OCI-LY1 (cell line): ENCODE measurements around the gene MMP11.

Experiments used
- H2AFZ ChIP-seq: fragments of 200-600 bp; sonication (generic), shearing (Covaris generic); 2 replicates; pipeline ENCODE4 v1.6.0; 2014; ENCODE audit warnings: antibody characterized with exemption, mild to moderate bottlenecking, low read length
- H3F3A ChIP-seq: fragments of 200-600 bp; sonication (generic), shearing (Covaris generic); 2 replicates; pipeline ENCODE4 v1.6.0; 2014; ENCODE audit warnings: mild to moderate bottlenecking, antibody characterized with exemption, low read length, moderate library complexity; ENCODE audit not compliant: insufficient read depth
- H3K27ac ChIP-seq: fragments of 200-600 bp; sonication (generic); 2 replicates; pipeline ENCODE4 v1.5.1; 2014; ENCODE audit warnings: low read length, mixed run types, mild to moderate bottlenecking, low read depth; ENCODE audit not compliant: poor library complexity, severe bottlenecking
- H3K27me3 ChIP-seq: fragments of 200-600 bp; sonication (generic); 2 replicates; pipeline ENCODE4 v1.6.0; 2014; ENCODE audit warnings: antibody characterized with exemption, mild to moderate bottlenecking, low read length, moderate library complexity; ENCODE audit not compliant: insufficient read depth
- H3K36me3 ChIP-seq: fragments of 200-600 bp; sonication (generic); 2 replicates; pipeline ENCODE4 v1.6.1; 2014; ENCODE audit warnings: mild to moderate bottlenecking, antibody characterized with exemption, low read length, moderate library complexity, mixed read lengths; ENCODE audit not compliant: insufficient read depth
- H3K4me1 ChIP-seq: fragments of 200-600 bp; sonication (generic); 2 replicates; pipeline ENCODE4 v1.5.1; 2014; ENCODE audit warnings: mild to moderate bottlenecking, low read length, moderate library complexity; ENCODE audit not compliant: insufficient read depth, severe bottlenecking
- H3K4me2 ChIP-seq: fragments of 200-600 bp; sonication (generic), shearing (Covaris generic); 2 replicates; pipeline ENCODE4 v1.6.1; 2014; ENCODE audit warnings: low read length
- H3K4me3 ChIP-seq: fragments of 200-600 bp; sonication (generic); 2 replicates; pipeline ENCODE4 v1.5.1; 2014; ENCODE audit warnings: low read length, low read depth, mild to moderate bottlenecking, mixed read lengths; ENCODE audit not compliant: poor library complexity, severe bottlenecking
- H3K79me2 ChIP-seq: fragments of 200-600 bp; shearing (Covaris generic); 2 replicates; pipeline ENCODE4 v1.6.1; 2016; ENCODE audit warnings: mixed run types, low read length, mixed read lengths; ENCODE audit not compliant: insufficient read depth
- H3K9ac ChIP-seq: fragments of 200-600 bp; sonication (generic), shearing (Covaris generic); 2 replicates; pipeline ENCODE4 v1.6.1; 2014; ENCODE audit warnings: mild to moderate bottlenecking, low read length, mixed read lengths
- H3K9me2 ChIP-seq: fragments of 200-600 bp; sonication (generic), shearing (Covaris generic); 2 replicates; pipeline ENCODE4 v1.6.1; 2014; ENCODE audit warnings: low read depth, mild to moderate bottlenecking, low read length, mixed read lengths
- H3K9me3 ChIP-seq: fragments of 200-600 bp; shearing (Covaris generic); 2 replicates; pipeline ENCODE4 v1.6.1; 2014; ENCODE audit warnings: low read length, mixed read lengths
- H4K20me1 ChIP-seq: fragments of 200-600 bp; sonication (generic), shearing (Covaris generic); 2 replicates; pipeline ENCODE4 v1.6.0; 2016; ENCODE audit warnings: mild to moderate bottlenecking, low read length; ENCODE audit not compliant: insufficient read depth
- CTCF ChIP-seq: fragments of 200-600 bp; sonication (generic), shearing (Covaris generic); IDR thresholded peaks from 2 replicates; pipeline ENCODE4 v1.5.1; 2017; ENCODE audit warnings: mild to moderate bottlenecking, antibody characterized with exemption, low read length, moderate library complexity, mixed read lengths
- EZH2 ChIP-seq: fragments of 200-600 bp; sonication (generic), shearing (Covaris generic); IDR thresholded peaks from 2 replicates; pipeline ENCODE4 v1.8.0; 2017; ENCODE audit warnings: borderline replicate concordance, mixed run types, mild to moderate bottlenecking, antibody characterized with exemption, low read length, moderate library complexity, mixed read lengths

The MMP11 gene

GRCh38 chr22:23832226-23833016 lies 59.8 kb downstream of the MMP11 start:
- Histone ChIP-seq H3K27ac (no peak overlapping the region), H3F3A (no peaks in the 10 kb centered on the region), H3K4me3 (no peak overlapping the region), H3K4me1 (peaks cover 17% of the 10 kb centered on the region), H4K20me1 (no peaks in the 10 kb centered on the region), H3K27me3 (no peaks in the 10 kb centered on the region), H3K9ac (no peak overlapping the region), H2AFZ (no peak overlapping the region), H3K9me3 (no peaks in the 10 kb centered on the region), H3K4me2 (no peak overlapping the region), H3K9me2 (no peaks in the 10 kb centered on the region), H3K36me3 (peaks cover 93% of the 10 kb centered on the region), H3K79me2 (peaks cover 7% of the 10 kb centered on the region; the same call in 1 of the 2 replicates)
- TF ChIP-seq EZH2 (no peak), CTCF (no peak)

GRCh38 chr22:23833017-23833751 lies 60.5 kb downstream of the MMP11 start:
- no peak overlapping the region for H3K27ac ChIP-seq

More at GRCh38 chr22:23833017-23833751, 60.5 kb downstream of the MMP11 start:
- H4K20me1 ChIP-seq, result no peaks in the 10 kb centered on the region
- no peaks in the 10 kb centered on the region for H3F3A ChIP-seq
- no peaks in the 10 kb centered on the region for H3K27me3 ChIP-seq
- H3K4me3 ChIP-seq, result no peak overlapping the region
- H3K36me3 ChIP-seq, result peaks cover 92% of the 10 kb centered on the region
- no peak overlapping the region for H2AFZ ChIP-seq
- H3K4me1 ChIP-seq, result peaks cover 25% of the 10 kb centered on the region
- TF ChIP-seq EZH2 (no peak), CTCF (no peak)
- H3K79me2 ChIP-seq, result peaks cover 7% of the 10 kb centered on the region; the same call in 1 of the 2 replicates
- no peaks in the 10 kb centered on the region for H3K9me3 ChIP-seq
- no peak overlapping the region for H3K4me2 ChIP-seq
- H3K9me2 ChIP-seq, result no peaks in the 10 kb centered on the region
- no peak overlapping the region for H3K9ac ChIP-seq
